Measurements from ENCODE around the gene COL9A3.

COL9A3 gene

GRCh38 chr20:62797671-62798532, 18.9 kb upstream of the COL9A3 start:
- DNase-seq, result no peak

DNA sequence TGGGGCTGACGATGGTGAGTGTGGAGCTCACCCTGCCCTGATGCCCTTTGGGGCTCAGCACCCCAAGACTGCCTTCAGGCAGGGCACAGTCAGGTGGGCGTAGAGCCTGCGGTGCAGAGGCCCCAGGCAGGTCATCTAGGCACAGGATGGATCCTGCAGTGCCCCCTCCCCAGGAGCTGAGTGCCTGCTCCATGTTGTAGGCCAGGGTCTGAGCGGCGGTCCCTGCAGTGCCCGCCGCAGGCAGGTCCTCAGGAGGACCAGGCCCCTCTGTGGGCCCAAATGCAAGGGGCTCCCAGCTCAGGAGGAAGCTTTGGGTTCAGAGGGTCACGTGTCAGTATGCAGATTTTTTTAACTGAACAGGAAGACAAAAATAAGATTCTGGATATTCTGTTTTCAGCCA, 17.8 kb upstream of the COL9A3 start:
- DNase-seq, result no peak

DNA sequence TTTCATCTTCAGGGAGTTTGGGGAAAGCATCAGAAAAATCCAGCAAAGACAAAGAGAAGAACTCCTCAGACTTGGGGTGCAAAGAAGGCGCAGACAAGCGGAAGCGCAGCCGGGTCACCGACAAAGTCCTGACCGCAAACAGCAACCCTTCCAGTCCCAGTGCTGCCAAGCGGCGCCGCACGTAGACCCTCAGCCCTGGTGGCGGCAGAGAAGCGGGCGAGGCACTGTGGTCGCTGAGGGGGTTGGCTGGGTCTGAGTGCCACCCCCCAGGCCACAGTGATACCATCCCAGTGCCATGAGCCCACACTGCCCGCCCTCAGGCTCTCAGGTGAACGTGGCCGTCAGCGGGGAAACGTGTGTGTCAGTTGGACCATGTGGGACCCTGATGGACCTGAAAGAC, 17.4 kb upstream of the COL9A3 start:
- no peak for DNase-seq

DNA sequence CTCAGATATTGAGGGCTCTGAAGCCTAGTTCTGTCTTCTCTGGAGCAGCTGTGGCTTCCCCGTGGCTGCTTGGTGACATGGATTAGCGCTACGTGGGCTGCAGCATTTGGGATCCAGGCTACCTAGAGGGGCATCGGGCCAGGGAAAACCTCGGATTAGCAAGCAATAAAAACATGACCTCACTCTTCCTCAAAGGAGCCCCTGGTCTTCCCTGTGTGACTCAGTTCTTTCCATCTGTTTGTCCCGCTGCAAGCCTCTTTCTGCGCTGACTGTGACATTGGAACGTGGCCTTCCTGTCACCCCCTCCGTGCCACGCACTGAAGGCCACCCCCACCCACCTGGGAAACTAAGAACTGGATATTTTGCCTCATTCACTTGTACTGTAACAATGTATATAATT, 17.0 kb upstream of the COL9A3 start:
- no peak for DNase-seq

- no peak for DNase-seq
These were observed 16.3 kb upstream of the COL9A3 start for GRCh38 chr20:62800314-62801259.

- DNase-seq, result no peak
These were observed 15.4 kb upstream of the COL9A3 start for GRCh38 chr20:62801284-62802010.

- no peak for DNase-seq
These were observed 14.7 kb upstream of the COL9A3 start for GRCh38 chr20:62802026-62802712.

- peak; percentile 38 for DNase-seq
These were observed 12.7 kb upstream of the COL9A3 start for GRCh38 chr20:62804021-62804626.

- peak; percentile 35 for DNase-seq
These were observed 12.2 kb upstream of the COL9A3 start, which contains the start of gene OGFR for GRCh38 chr20:62804627-62805154. Gene OGFR, plus strand, starts transcription at chr20:62804835. Its CDS starts 25 bp downstream, at chr20:62804860.

- DNase-seq, result no peak
These were observed 11.6 kb upstream of the COL9A3 start for GRCh38 chr20:62805155-62805710.

DNA sequence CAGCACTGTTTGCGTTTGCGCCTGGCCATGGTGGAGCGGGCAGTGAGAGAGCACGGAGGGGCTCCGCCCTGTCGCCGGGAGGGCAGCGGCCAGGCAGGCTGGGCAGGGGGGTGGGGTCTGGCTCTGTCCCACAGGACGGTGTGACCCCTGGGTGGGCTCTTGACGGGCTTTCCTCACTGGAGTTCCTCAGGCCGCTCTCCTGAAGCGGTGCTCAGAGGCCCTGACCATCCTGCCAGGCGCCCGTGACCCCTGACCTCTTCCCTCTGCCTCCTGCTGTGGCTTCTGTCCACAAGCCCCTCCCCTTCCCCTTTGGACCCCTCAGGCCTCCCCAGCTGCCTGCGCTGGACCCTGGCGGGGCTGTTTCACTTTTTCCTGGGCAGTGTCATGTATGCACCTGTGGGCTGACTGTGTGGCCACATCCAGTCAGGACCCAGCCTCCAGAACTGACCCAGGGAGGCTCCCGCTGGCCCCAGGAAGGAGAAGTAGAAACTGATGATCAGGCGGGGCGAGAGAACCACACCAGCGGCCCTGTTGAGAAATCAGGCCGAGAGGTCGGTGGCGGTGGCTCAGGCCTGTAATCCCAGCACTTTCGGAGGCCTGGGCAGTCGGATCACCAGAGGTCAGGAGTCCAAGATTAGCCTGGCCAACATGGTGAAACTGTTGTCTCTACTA, 11.0 kb upstream of the COL9A3 start:
- no peak for DNase-seq

- DNase-seq, result no peak
These were observed 10.3 kb upstream of the COL9A3 start for GRCh38 chr20:62806383-62807050.

DNA sequence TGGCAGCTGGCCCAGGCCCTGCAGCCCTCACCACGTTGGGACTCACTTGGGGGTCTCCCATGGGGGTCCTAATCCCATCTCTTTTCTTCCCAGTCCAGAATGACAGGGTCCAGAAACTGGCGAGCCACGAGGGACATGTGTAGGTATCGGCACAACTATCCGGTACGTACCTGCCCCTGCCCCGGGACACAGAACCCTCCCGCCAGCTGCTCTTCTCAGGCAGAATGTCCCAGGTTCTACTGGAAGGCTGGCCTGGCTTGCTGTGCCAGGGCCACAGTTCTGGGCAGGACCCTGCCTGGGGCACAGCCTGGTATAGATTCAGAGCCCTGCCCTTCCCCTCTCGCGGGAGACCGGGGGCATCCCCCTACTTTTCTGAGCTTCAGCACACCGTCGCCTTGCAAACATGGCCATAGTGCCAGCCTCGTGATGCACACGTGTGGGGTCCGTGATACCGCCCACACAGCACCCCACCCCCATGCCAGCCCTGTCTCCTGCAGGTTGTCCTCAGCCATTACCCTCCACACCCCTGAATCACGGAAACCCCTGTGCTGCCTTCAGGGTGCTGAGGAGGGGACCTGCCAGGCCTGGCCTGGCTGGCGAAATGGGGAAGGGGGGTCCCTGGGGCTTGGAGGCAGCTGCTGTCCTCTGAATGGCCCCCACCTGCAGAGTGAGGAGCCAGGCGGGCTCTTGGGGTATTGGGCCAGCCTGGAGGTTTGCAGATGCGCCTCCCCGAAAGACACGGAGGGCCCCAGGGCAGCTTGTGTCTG, 9.2 kb upstream of the COL9A3 start:
- DNase-seq, result no peak

DNA sequence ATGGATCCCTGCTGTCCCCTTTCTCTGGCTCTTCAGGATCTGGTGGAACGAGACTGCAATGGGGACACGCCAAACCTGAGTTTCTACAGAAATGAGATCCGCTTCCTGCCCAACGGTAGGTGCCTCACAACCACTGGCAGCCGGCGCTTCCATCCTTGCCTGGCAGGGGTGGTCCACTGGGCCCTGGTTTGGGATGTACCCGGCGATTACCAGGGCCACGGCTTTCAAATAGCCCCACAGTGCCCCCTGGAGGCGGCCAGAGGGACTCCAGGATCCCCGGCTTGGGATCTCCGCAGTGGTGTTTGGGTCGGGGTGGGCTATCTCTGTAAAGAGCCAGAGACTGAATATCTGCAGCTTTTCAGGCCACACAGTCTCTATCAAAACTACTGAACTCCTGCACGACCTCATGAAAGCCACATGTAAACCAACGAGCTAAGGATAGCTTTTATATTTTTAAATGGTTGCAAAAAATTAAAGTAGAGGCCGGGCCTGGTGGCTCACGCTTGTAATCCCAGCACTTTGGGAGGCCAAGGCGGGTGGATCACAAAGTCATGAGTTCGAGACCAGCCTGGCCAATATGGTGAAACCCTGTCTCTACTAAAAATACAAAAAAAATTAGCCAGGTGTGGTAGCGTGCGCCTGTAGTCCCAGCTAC, 8.5 kb upstream of the COL9A3 start:
- DNase-seq, result peak; percentile 69

DNA sequence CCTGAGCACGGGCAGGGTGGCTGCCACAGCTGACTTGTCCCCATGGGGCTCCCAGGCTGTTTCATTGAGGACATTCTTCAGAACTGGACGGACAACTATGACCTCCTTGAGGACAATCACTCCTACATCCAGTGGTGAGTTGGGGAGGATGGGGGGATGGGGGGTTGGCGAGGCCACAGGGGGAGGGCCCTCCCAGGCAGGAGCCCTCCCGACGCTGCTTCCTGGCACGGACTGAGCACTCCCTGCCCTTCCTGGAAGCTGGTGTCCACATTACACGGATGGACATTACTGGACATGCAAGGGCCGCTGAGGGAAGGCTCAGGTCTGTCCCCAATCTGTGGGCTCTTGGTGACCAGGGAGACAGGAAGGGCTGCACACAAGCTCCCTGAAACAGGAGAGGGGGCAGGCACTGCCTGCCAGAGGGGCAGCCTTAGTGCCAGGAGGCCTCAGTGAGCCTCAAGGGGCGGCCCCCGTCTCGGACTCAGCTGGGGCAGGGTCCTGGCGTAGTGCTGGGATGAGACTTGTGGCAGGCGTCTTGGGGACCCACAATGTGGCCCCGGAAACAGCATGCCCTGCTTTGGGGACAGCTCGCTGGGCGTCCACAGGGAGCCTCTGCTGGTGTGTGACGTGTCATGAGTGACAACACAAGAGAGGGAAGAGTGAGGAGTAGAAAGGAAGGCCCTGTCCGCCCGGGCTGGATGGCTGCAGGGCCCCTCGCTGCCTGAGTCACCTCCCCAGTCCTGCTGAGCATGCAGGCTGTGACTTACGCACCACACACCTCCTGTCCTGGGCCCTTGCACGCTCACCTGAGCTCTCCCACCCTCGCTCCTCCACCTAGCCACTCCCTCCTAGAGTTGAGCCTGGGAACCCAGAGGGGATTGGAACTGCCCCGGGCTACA, 7.1 kb upstream of the COL9A3 start:
- DNase-seq, result no peak

DNA sequence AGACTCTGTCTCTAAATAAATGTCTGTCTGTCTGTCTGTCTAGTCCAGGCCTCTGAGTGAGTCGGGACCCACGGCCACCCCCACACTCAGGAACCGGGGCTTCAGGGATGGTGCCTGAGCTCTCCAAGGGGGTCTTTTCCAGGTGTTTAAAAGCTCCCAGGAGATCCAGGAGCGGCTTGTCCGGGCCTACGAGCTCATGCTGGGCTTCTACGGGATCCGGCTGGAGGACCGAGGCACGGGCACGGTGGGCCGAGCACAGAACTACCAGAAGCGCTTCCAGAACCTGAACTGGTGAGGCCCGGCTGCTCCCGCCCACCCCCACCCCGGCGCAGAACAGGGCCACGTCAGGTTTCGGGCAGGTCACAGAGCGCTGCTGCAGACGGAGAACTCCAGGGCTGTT, 5.5 kb upstream of the COL9A3 start:
- DNase-seq, result no peak

DNA sequence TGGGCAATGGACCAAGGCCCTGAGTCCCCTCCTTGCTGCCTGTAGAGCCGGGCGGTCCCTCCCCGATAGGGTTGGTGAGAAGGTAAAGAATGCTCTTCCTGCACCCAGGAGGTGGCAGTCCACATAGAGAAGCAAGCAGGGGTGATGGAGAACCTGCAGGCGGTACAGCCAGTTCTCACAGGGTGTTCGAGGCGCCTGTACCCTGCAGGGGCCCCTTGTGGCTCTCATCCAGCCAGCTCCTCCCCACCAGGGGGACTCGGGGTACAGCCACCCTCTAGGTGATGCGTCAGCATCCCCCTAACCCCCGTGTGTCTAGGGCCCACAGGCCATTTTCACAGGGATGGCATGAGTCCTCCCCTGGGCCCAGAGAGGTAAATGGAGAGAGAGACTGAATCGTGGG, 5.1 kb upstream of the COL9A3 start:
- no peak for DNase-seq
